ENCODE measurements around the gene PRND. TPM values are rescaled to one million over a fixed set of nuclear protein-coding genes. Genes with fewer than 3 reads are reported as not detected.
"Not testable (repeated sequence)": the region's sequence is repeated elsewhere in the genome, so short reads cannot be mapped to it uniquely, and the experiment has no call there.

Gene PRND
- total RNA-seq, 1 donor from 2014 or later, result not detected

DNA sequence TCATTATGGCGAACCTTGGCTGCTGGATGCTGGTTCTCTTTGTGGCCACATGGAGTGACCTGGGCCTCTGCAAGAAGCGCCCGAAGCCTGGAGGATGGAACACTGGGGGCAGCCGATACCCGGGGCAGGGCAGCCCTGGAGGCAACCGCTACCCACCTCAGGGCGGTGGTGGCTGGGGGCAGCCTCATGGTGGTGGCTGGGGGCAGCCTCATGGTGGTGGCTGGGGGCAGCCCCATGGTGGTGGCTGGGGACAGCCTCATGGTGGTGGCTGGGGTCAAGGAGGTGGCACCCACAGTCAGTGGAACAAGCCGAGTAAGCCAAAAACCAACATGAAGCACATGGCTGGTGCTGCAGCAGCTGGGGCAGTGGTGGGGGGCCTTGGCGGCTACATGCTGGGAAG is 22.5 kb upstream of the PRND start:
- Histone ChIP-seq H3K4me1 (no peaks in the 10 kb centered on the region), H3K27ac (no peak overlapping the region), H3K36me3 (peaks cover 15 to 23% of the 10 kb centered on the region in 2 donors), H3K4me3 (no peak overlapping the region), H3K27me3 (no peaks in the 10 kb centered on the region), H3K9me3 (no peaks in the 10 kb centered on the region)
- intact Hi-C loops (cut with DNase I), result no loop called here
- TF ChIP-seq, protein P1, sequence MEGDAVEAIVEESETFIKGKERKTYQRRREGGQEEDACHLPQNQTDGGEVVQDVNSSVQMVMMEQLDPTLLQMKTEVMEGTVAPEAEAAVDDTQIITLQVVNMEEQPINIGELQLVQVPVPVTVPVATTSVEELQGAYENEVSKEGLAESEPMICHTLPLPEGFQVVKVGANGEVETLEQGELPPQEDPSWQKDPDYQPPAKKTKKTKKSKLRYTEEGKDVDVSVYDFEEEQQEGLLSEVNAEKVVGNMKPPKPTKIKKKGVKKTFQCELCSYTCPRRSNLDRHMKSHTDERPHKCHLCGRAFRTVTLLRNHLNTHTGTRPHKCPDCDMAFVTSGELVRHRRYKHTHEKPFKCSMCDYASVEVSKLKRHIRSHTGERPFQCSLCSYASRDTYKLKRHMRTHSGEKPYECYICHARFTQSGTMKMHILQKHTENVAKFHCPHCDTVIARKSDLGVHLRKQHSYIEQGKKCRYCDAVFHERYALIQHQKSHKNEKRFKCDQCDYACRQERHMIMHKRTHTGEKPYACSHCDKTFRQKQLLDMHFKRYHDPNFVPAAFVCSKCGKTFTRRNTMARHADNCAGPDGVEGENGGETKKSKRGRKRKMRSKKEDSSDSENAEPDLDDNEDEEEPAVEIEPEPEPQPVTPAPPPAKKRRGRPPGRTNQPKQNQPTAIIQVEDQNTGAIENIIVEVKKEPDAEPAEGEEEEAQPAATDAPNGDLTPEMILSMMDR (IDR thresholded peaks at IDR 0.05), result no peak
- DNase-seq (ENCODE audit: low spot score in 2 of 2), result peak in 1 of 2 donors; percentile 8

- no peak for DNase-seq (ENCODE audit: low spot score in 2 of 2)
- no peaks in the 10 kb centered on the region for H3K9me3 ChIP-seq
- H3K4me3 ChIP-seq, result no peak overlapping the region
- H3K4me1 ChIP-seq, result no peaks in the 10 kb centered on the region
- intact Hi-C loops (cut with DNase I), result no loop called here
- H3K27ac ChIP-seq, result no peak overlapping the region
- peaks cover 15 to 23% of the 10 kb centered on the region in 2 donors for H3K36me3 ChIP-seq
- no peaks in the 10 kb centered on the region for H3K27me3 ChIP-seq
- TF ChIP-seq, protein P1 (IDR thresholded peaks at IDR 0.05), result no peak
Measured at GRCh38 chr20:4699957-4700356, 21.8 kb upstream of the PRND start.

GRCh38 chr20:4702562-4703280 is 19.0 kb upstream of the PRND start:
- Histone ChIP-seq H3K36me3 (peaks cover 15 to 23% of the 10 kb centered on the region in 2 donors), H3K4me3 (no peak overlapping the region), H3K27ac (no peak overlapping the region), H3K4me1 (no peaks in the 10 kb centered on the region), H3K27me3 (no peaks in the 10 kb centered on the region), H3K9me3 (no peaks in the 10 kb centered on the region)
- TF ChIP-seq, protein P1 (IDR thresholded peaks at IDR 0.05), result no peak
- intact Hi-C loops (cut with DNase I), result no loop called here
- peak in 1 of 2 donors; percentile 33 for DNase-seq (ENCODE audit: low spot score in 2 of 2)

- Histone ChIP-seq H3K9me3 (no peaks in the 10 kb centered on the region), H3K27ac (no peak overlapping the region), H3K27me3 (no peaks in the 10 kb centered on the region), H3K4me1 (no peaks in the 10 kb centered on the region), H3K4me3 (no peak overlapping the region), H3K36me3 (peaks cover 15 to 23% of the 10 kb centered on the region in 2 donors)
- intact Hi-C loops (cut with DNase I), result no loop called here
- TF ChIP-seq, protein P1 (IDR thresholded peaks at IDR 0.05), result no peak
- peak in 1 of 2 donors; percentile 38 for DNase-seq (ENCODE audit: low spot score in 2 of 2)
Measured at GRCh38 chr20:4703281-4703676, 18.4 kb upstream of the PRND start.

GRCh38 chr20:4706941-4707340 is 14.8 kb upstream of the PRND start:
- H3K27ac ChIP-seq; H3K9me3 ChIP-seq; H3K27me3 ChIP-seq; H3K4me1 ChIP-seq; intact Hi-C loops (cut with DNase I); H3K4me3 ChIP-seq; H3K36me3 ChIP-seq: not testable (repeated sequence)
- peak in 1 of 2 donors; percentile 25 for DNase-seq (ENCODE audit: low spot score in 2 of 2)

DNA sequence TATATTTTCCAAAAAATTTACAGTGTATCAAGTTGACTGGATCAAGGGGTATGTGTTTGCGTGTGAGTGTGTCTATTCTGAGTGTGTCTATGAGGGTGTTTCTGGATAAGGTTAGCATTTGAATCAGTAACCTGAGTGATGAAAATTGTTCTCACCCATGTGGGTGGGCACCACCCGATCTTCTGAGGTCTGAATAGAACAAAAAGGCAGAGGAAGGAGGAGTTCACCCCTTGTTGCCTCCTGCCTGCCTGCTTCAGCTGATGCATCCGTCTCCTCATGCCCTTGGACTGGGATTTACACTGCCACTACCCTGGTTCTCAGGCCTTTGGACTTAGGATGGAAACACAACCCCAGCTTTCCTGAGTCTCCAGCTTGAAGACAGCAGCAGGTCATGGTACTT is 13.7 kb upstream of the PRND start:
- H3K4me3 ChIP-seq, result no peak overlapping the region
- DNase-seq (ENCODE audit: low spot score in 2 of 2), result peak in 1 of 2 donors; percentile 24
- no peaks in the 10 kb centered on the region for H3K4me1 ChIP-seq
- H3K36me3 ChIP-seq, result no peaks in the 10 kb centered on the region
- no peak overlapping the region for H3K27ac ChIP-seq
- H3K27me3 ChIP-seq, result no peaks in the 10 kb centered on the region
- intact Hi-C loops (cut with DNase I), result no loop called here
- TF ChIP-seq, protein P1 (IDR thresholded peaks at IDR 0.05), result no peak
- H3K9me3 ChIP-seq, result no peaks in the 10 kb centered on the region

All from ascending aorta (tissue), 2 donors.